ENCODE data around the gene MITF. TPM values are rescaled to one million over a fixed set of nuclear protein-coding genes. Genes with fewer than 3 reads are reported as not detected.

The MITF gene
- polyA plus RNA-seq, 1 donor: 2.8 TPM

DNA sequence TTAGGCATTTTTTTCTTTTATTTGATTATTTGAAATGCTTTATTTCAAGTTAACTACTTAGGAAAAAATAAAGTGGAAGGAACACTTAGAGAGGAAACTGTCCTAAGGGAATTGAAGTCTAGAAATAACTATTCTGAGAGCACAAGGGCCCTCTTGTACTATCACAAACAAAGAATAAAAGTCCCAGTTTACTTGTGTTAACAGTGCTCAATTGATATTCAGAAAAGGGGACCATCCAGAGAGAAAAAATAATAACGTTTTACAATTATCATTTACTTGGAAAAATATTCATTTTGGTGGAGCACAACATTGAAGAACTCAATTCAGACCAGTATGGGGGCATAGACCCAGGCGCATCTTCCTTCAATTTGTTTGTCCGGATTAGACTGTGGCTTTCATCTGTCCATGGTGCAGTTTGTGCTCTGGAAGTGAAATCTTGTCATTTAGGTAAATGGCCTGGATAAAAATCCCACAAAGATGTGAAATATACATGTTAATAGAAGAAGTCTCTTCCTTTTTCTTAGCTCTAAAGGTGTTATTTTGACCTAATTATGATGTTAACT is 205.7 kb downstream of the MITF start:
- Histone ChIP-seq H3K4me1 (ENCODE audit: control insufficient read depth, insufficient read depth, low read length) (no peaks in the 10 kb centered on the region), H3K4me3 (ENCODE audit: low read length) (no peak overlapping the region), H3K9me3 (ENCODE audit: control insufficient read depth, low read depth, low read length) (no peaks in the 10 kb centered on the region), H3K36me3 (ENCODE audit: control insufficient read depth, insufficient read depth, low read length) (no peaks in the 10 kb centered on the region), H3K27me3 (ENCODE audit: control insufficient read depth, insufficient read depth, low read length) (no peaks in the 10 kb centered on the region), H3K27ac (ENCODE audit: low read length) (no peak overlapping the region)
- 80% methylated on average over 1 of the region's 3 CpGs for WGBS (ENCODE audit: insufficient coverage, low lambda C conversion rate)
- DNase-seq: no peak

GRCh38 chr3:69948246-69948862 is 209.1 kb downstream of the MITF start:
- 0% methylated on average over 2 of the region's 4 CpGs for WGBS (ENCODE audit: insufficient coverage, low lambda C conversion rate)
- Histone ChIP-seq H3K4me3 (ENCODE audit: low read length) (no peak overlapping the region), H3K36me3 (ENCODE audit: control insufficient read depth, insufficient read depth, low read length) (no peaks in the 10 kb centered on the region), H3K9me3 (ENCODE audit: control insufficient read depth, low read depth, low read length) (no peaks in the 10 kb centered on the region), H3K27me3 (ENCODE audit: control insufficient read depth, insufficient read depth, low read length) (no peaks in the 10 kb centered on the region), H3K27ac (ENCODE audit: low read length) (no peak overlapping the region), H3K4me1 (ENCODE audit: control insufficient read depth, insufficient read depth, low read length) (no peaks in the 10 kb centered on the region)
- DNase-seq: peak; percentile 1 to 21

- no peak overlapping the region for H3K4me3 ChIP-seq (ENCODE audit: low read length)
- WGBS (ENCODE audit: insufficient coverage, low lambda C conversion rate): no CpG with 5 or more reads among the region's 3 CpGs
- H3K36me3 ChIP-seq (ENCODE audit: control insufficient read depth, insufficient read depth, low read length): no peaks in the 10 kb centered on the region
- DNase-seq: no peak
- H3K4me1 ChIP-seq (ENCODE audit: control insufficient read depth, insufficient read depth, low read length): no peaks in the 10 kb centered on the region
- H3K27ac ChIP-seq (ENCODE audit: low read length): no peak overlapping the region
- no peaks in the 10 kb centered on the region for H3K27me3 ChIP-seq (ENCODE audit: control insufficient read depth, insufficient read depth, low read length)
- H3K9me3 ChIP-seq (ENCODE audit: control insufficient read depth, low read depth, low read length): no peaks in the 10 kb centered on the region
Observed at GRCh38 chr3:69951616-69952015, 212.4 kb downstream of the MITF start.

- no peaks in the 10 kb centered on the region for H3K27me3 ChIP-seq (ENCODE audit: control insufficient read depth, insufficient read depth, low read length)
- H3K36me3 ChIP-seq (ENCODE audit: control insufficient read depth, insufficient read depth, low read length): no peaks in the 10 kb centered on the region
- H3K4me1 ChIP-seq (ENCODE audit: control insufficient read depth, insufficient read depth, low read length): no peaks in the 10 kb centered on the region
- no peak for DNase-seq
- no peak overlapping the region for H3K4me3 ChIP-seq (ENCODE audit: low read length)
- H3K9me3 ChIP-seq (ENCODE audit: control insufficient read depth, low read depth, low read length): no peaks in the 10 kb centered on the region
- no peak overlapping the region for H3K27ac ChIP-seq (ENCODE audit: low read length)
- WGBS (ENCODE audit: insufficient coverage, low lambda C conversion rate): 100% methylated on average over 1 of the region's 7 CpGs
Observed at GRCh38 chr3:69959581-69959980, 220.3 kb downstream of the MITF start.

GRCh38 chr3:69961706-69962439 is 222.6 kb downstream of the MITF start:
- Histone ChIP-seq H3K36me3 (ENCODE audit: control insufficient read depth, insufficient read depth, low read length) (no peaks in the 10 kb centered on the region), H3K4me3 (ENCODE audit: low read length) (no peak overlapping the region)
- WGBS (ENCODE audit: insufficient coverage, low lambda C conversion rate): 100% methylated on average over 3 of the region's 5 CpGs

GRCh38 chr3:69963643-69964042 is 224.4 kb downstream of the MITF start:
- Histone ChIP-seq H3K9me3 (ENCODE audit: control insufficient read depth, low read depth, low read length) (no peaks in the 10 kb centered on the region), H3K27me3 (ENCODE audit: control insufficient read depth, insufficient read depth, low read length) (no peaks in the 10 kb centered on the region), H3K4me3 (ENCODE audit: low read length) (no peak overlapping the region), H3K27ac (ENCODE audit: low read length) (no peak overlapping the region), H3K4me1 (ENCODE audit: control insufficient read depth, insufficient read depth, low read length) (no peaks in the 10 kb centered on the region), H3K36me3 (ENCODE audit: control insufficient read depth, insufficient read depth, low read length) (no peaks in the 10 kb centered on the region)
- no CpG with 5 or more reads among the region's 3 CpGs for WGBS (ENCODE audit: insufficient coverage, low lambda C conversion rate)
- DNase-seq: no peak

More at GRCh38 chr3:69961706-69962439, 222.6 kb downstream of the MITF start:
- H3K9me3 ChIP-seq (ENCODE audit: control insufficient read depth, low read depth, low read length): no peaks in the 10 kb centered on the region
- DNase-seq: no peak
- no peak overlapping the region for H3K27ac ChIP-seq (ENCODE audit: low read length)
- no peaks in the 10 kb centered on the region for H3K4me1 ChIP-seq (ENCODE audit: control insufficient read depth, insufficient read depth, low read length)
- no peaks in the 10 kb centered on the region for H3K27me3 ChIP-seq (ENCODE audit: control insufficient read depth, insufficient read depth, low read length)

DNA sequence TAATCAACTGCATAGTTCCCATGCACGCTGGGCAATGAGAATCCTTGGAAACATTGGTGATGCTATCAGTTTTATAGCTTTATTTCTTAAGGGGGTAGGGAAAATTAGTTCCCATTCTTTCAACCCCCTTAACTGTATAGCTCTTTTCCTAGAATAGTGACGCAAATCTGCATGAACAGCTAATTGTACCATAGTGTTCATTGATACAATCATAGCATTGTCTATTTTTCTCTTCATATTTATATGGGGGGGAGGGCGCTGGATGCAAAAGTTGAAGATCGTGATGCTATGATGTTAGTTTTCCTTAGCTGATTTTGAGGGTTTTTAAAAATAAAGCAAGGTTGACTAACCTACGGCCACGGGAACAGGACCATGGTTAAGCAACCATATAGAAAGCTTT is 227.9 kb downstream of the MITF start:
- Histone ChIP-seq H3K36me3 (ENCODE audit: control insufficient read depth, insufficient read depth, low read length) (no peaks in the 10 kb centered on the region), H3K4me1 (ENCODE audit: control insufficient read depth, insufficient read depth, low read length) (no peaks in the 10 kb centered on the region), H3K9me3 (ENCODE audit: control insufficient read depth, low read depth, low read length) (no peaks in the 10 kb centered on the region), H3K27me3 (ENCODE audit: control insufficient read depth, insufficient read depth, low read length) (no peaks in the 10 kb centered on the region), H3K4me3 (ENCODE audit: low read length) (no peak overlapping the region), H3K27ac (ENCODE audit: low read length) (no peak overlapping the region)
- no peak for DNase-seq
- no CpG with 5 or more reads among the region's 6 CpGs for WGBS (ENCODE audit: insufficient coverage, low lambda C conversion rate)

DNA sequence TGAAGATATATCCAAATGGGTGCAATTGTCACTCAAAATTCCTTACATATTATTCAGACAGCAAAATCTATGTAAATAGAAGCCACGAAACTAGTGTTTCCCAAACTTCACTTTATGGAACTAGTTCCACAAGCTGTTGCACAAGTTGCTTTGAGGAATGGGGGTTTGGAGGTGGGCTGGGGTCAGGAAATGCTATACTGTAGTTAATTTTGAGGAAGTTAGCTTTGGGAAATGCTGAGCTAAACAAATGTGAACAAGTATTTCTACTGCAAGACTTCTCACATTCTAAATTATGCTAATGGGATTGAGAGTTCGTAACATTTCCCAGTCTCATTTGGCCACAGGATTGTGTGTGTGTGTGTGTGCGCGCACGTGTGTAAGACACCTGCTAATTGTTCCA is 231.6 kb downstream of the MITF start:
- Histone ChIP-seq H3K4me1 (ENCODE audit: control insufficient read depth, insufficient read depth, low read length) (no peaks in the 10 kb centered on the region), H3K27ac (ENCODE audit: low read length) (no peak overlapping the region), H3K36me3 (ENCODE audit: control insufficient read depth, insufficient read depth, low read length) (no peaks in the 10 kb centered on the region), H3K27me3 (ENCODE audit: control insufficient read depth, insufficient read depth, low read length) (no peaks in the 10 kb centered on the region), H3K9me3 (ENCODE audit: control insufficient read depth, low read depth, low read length) (no peaks in the 10 kb centered on the region), H3K4me3 (ENCODE audit: low read length) (no peak overlapping the region)
- no peak for DNase-seq
- WGBS (ENCODE audit: insufficient coverage, low lambda C conversion rate): no CpG with 5 or more reads among the region's 5 CpGs

GRCh38 chr3:69972672-69973071 is 233.4 kb downstream of the MITF start:
- no peak overlapping the region for H3K27ac ChIP-seq (ENCODE audit: low read length)

GRCh38 chr3:69976021-69976420 is 236.8 kb downstream of the MITF start:
- Histone ChIP-seq H3K27ac (ENCODE audit: low read length) (no peak overlapping the region), H3K4me1 (ENCODE audit: control insufficient read depth, insufficient read depth, low read length) (no peaks in the 10 kb centered on the region), H3K4me3 (ENCODE audit: low read length) (no peak overlapping the region), H3K9me3 (ENCODE audit: control insufficient read depth, low read depth, low read length) (no peaks in the 10 kb centered on the region), H3K36me3 (ENCODE audit: control insufficient read depth, insufficient read depth, low read length) (no peaks in the 10 kb centered on the region), H3K27me3 (ENCODE audit: control insufficient read depth, insufficient read depth, low read length) (no peaks in the 10 kb centered on the region)
- WGBS (ENCODE audit: insufficient coverage, low lambda C conversion rate): no CpG with 5 or more reads among the region's 2 CpGs
- DNase-seq: no peak

More at GRCh38 chr3:69972672-69973071, 233.4 kb downstream of the MITF start:
- WGBS (ENCODE audit: insufficient coverage, low lambda C conversion rate): 100% methylated on average over 1 of the region's 4 CpGs
- Histone ChIP-seq H3K36me3 (ENCODE audit: control insufficient read depth, insufficient read depth, low read length) (no peaks in the 10 kb centered on the region), H3K4me3 (ENCODE audit: low read length) (no peak overlapping the region), H3K4me1 (ENCODE audit: control insufficient read depth, insufficient read depth, low read length) (no peaks in the 10 kb centered on the region), H3K9me3 (ENCODE audit: control insufficient read depth, low read depth, low read length) (no peaks in the 10 kb centered on the region), H3K27me3 (ENCODE audit: control insufficient read depth, insufficient read depth, low read length) (no peaks in the 10 kb centered on the region)
- no peak for DNase-seq
